Cardiac septum (tissue), 1 donor: Measurements from ENCODE around the gene PICK1. TPM values are rescaled to one million over a fixed set of nuclear protein-coding genes. Genes with fewer than 3 reads are reported as not detected.
"Not testable (repeated sequence)": the region's sequence is repeated elsewhere in the genome, so short reads cannot be mapped to it uniquely, and the experiment has no call there.

Experiments used
- DNase-seq: peaks from one replicate; pipeline ENCODE4 v3.0.0-alpha.2; 2020; ENCODE audit warnings: low spot score
- intact Hi-C: fragments of 100-400 bp; cut with DNase I; formaldehyde crosslinking; loops from one replicate; pipeline ENCODE4 v1.14.0; 2022
- total RNA-seq: library from RNA; stranded (reverse); fragmentation: NEBNext Ultra II Directional; extraction: Animal tissue kit (Norgen Biotek cat#: 25700); gene quantifications from one replicate; pipeline ENCODE4 v1.2.1, GENCODE V29; 2021
- donor health status: DM: no; HTN: no; CAD: no.

PICK1 gene
- total RNA-seq, 1 donor from 2014 or later, result 19.1 TPM

DNA sequence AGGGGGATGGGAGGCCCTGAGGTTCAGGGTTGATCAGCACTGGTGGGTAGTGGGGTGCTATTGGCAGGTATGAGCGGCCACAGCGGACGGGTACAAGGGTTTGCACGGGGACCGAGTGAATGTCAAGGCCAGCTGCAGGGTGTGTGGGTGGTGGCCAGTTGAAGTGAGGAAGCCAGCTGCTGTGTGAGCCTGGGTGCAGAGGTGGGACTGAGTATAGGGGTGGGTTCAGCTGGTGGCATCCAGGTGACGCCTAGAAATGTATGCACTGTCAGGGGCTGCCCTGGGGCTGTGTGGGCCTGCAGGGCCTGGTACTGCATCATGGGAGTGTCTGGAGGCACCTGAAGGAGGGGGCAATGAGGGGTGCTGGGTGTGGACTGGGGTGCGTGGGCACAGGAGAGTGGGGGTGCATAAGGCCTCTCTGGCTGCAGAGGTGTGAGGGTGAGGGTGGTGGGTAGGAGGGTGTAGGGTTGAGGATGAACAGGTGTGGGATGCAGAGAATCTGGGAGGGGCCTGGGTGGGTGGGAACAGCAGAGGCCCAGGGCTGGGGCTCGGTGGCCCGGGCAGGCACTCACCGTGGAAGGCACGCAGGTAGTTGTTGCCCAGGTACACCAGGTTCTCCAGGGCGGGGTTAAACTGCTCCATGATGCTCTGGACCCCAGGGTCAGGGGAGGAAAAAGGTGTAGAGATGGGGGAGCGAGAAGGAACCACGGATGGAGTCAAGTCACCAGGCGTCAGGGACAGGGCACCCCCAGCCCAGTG is 51.5 kb downstream of the PICK1 start:
- intact Hi-C loops, result no loop called here
- no peak for DNase-seq

- intact Hi-C loops, result loop anchor here (10.0 kb wide), 2 partner anchors 125 to 215 kb away; no protein-coding TSS in a partner anchor
- no peak for DNase-seq
Observed at GRCh38 chr22:38109371-38110001, 52.3 kb downstream of the PICK1 start.

DNA sequence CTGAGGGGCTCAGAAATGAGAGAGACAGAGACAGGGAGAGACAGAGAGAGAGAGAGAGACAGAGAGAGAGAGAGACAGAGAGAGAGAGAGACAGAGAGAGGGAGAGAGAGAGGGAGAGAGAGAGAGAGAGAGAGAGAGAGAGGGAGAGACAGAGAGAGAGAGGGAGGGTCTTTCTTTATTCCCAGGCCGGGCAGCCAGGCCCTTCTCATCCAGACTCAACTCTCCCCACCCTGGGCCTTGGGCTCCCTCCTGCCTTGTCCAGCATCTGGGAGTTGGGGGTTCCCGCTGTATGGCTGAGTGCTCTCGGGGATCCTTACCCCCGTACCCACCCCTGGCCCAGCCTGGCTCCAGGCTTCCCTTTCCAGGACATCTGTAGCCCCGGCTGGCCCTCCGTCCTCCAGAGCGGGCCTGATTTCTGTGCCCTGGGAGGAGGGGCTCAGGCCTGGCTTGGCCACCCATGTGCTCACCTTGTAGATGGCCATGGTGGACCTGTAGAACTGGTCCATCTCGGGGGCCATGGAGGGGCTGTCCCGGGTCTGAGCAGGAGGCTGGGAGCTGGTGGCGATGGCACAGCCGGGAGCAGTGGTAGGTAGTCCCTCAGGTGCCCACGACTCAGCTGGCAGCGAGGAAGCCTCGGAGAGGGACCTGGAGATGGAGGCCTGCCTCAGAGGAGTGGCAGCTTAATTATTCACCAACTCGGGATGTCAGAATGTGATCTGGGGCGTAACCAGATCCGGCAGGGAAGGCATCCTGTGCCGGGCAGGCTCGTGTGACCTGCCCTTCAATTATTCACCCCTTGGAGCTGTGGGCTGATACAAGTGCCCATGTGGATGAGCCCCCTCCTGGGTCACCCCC is 53.0 kb downstream of the PICK1 start, which contains the start of gene BAIAP2L2:
Gene BAIAP2L2 (minus strand): TSS at position 677 of the 855 bp plus-strand sequence. CDS start 159 bp downstream, at position 518.
- intact Hi-C loops, result loop anchor here (10.0 kb wide), 2 partner anchors 125 to 215 kb away; no protein-coding TSS in a partner anchor
- no peak for DNase-seq

GRCh38 chr22:38110863-38111852 is 54.0 kb downstream of the PICK1 start:
- intact Hi-C loops, result loop anchor here (10.0 kb wide), 2 partner anchors 124 to 214 kb away; no protein-coding TSS in a partner anchor
- DNase-seq, result no peak

GRCh38 chr22:38111925-38112355 is 54.7 kb downstream of the PICK1 start:
- DNase-seq, result no peak
- intact Hi-C loops, result loop anchor here (10.0 kb wide), 2 partner anchors 123 to 213 kb away; no protein-coding TSS in a partner anchor

DNA sequence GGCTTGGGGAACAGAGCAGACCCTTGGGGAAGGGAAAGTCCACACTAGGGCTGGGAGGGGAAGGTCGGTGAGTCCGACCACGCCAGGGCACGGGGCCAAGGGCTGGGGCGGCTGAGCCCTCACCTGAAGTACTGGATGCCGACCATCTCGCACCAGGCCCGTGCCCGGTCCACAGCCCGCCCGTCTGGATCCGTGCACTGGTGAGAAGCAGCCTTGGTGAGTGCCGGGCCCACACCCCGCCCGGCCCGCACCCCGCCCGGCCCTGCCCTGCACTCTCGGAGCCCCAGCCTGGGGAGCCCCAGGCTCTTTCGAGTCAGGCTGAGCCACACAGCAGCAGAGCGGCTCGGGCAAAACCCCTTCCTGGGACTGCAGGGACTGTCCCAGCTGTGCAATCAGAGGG is 55.2 kb downstream of the PICK1 start:
- intact Hi-C loops, result loop anchor here (10.0 kb wide), 2 partner anchors 122 to 212 kb away; no protein-coding TSS in a partner anchor
- DNase-seq, result no peak

DNA sequence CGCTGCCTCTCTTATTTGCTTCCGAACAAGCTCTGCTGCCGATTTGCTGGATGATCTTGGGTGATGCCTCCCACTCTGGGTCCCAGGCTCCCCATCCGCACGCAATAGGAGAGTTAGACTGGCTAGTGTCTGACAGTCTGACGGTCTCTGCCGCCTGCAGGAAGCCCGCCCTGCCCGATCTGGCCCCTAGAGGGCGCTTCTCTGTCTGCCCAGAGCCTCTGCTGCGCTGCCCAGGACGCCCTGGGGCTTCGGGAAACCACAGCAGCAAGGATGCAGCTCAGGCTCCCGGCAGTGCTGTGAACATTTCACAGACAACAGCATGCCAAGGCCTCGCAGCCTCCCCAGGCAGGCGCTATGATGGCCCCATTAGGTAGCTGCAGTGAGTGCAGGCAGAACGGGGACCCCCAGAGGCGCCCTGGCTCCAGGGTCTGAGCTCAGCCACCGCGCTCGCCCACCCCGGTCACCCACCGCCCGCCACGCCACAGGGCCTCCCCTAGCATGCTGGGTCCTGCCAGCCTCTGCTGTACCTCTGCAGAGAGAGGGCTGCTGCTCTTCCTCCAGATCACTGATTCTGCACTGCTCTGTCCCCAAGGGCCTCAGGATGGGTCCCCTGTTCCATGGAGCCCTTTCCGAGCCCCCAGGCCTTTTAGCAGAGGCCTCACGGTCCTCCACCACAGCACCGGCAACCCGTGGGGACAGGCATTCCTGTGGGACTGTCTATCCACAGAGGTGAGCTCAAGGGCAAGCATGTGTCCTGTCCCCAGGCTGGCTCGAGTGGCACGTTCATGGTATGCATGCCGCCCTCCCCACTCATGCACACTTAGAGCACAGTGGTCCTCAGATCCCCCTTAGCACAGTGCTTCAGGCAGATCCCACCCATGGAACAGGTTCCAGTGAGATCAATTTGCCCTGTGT is 57.5 kb downstream of the PICK1 start:
- DNase-seq, result peak; percentile 93
- intact Hi-C loops, result loop anchor here (2.0 to 10.0 kb wide), 3 partner anchors 120 to 238 kb away; no protein-coding TSS in a partner anchor

DNA sequence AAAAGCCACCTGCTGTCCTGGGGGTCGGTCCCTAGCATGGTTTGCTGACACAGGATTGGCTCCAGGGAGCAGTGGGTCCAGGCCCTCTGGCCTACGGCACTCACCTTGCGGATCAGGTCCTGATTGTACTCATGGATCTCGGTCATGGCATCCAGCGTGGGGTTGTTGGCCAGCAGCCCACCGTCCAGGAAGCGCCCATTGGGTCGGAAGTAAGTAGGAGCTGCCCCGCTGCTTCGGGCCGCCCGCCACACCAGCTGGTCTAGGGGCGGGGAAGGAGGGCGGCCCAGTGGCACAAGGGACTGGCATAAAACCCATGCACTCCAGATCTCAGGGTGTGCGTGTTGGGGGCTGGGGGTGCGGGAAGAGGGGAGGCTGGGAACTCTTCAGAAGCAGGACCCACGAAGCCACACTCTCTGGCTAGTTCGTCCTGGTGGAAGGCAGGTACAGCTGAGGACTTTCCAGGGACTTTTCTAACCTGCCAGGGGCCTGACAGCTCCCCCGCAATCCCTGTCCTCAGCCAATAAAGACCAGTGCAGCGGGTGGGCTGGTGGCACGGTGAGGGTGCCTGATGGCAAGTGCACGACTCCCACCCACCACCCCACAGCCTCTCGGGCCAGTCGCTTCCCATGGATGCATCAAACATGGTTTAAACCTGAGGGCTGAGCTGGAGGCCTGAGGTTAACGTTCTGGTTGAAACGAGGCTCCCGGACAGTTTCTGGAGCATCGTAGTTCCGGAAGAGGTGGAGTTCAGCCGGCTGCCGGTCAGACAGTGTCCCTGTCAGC is 58.4 kb downstream of the PICK1 start:
- DNase-seq, result no peak
- intact Hi-C loops, result loop anchor here (2.0 to 10.0 kb wide), 3 partner anchors 119 to 237 kb away; no protein-coding TSS in a partner anchor

- not testable (repeated sequence) for DNase-seq
- intact Hi-C loops, result loop anchor here (10.0 kb wide), 2 partner anchors 117 to 207 kb away; no protein-coding TSS in a partner anchor
Observed at GRCh38 chr22:38117556-38117955, 60.4 kb downstream of the PICK1 start.

DNA sequence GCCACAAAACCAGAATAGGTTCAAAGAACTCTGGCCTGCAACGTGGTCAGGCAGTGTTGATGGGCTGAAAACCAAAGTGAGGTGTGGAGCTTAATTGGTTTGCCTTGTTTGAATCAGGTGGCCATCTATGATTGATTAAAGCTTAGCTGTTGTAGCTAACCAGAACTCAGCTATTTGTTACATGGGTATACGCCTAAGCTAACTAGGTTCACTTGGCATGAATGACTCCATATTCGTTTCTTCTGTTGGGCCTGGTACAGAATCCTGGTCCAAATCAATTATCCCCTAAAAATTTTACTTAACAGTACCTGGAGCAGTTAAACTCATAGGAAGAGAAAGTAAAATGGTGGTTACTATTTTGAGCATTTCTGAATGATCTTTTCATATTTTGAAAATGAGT is 61.0 kb downstream of the PICK1 start:
- intact Hi-C loops, result loop anchor here (10.0 kb wide), 2 partner anchors 117 to 207 kb away; no protein-coding TSS in a partner anchor
- no peak for DNase-seq

DNA sequence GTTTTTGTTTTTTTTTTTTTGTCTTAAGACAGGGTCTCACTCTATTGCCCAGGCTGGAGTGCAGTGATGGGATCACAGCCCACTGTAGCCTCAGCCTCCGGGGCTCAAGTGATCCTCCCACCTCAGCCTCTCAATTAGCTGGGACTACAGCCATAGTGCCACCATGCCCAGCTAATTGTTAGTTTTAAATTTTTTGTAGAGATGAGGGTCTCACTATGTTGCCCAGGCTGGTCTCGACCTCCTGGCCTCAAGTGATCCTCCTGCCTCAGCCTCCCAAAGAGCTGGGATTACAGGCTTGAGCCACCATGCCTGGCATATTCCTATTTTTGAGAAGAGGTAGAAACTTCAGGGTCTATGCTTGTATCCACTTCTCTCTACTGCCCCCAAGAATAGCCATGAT is 61.5 kb downstream of the PICK1 start:
- intact Hi-C loops, result loop anchor here (10.0 kb wide), 2 partner anchors 116 to 206 kb away; no protein-coding TSS in a partner anchor
- not testable (repeated sequence) for DNase-seq

GRCh38 chr22:38120359-38121110 is 63.3 kb downstream of the PICK1 start:
- no peak for DNase-seq
- intact Hi-C loops, result no loop called here

DNA sequence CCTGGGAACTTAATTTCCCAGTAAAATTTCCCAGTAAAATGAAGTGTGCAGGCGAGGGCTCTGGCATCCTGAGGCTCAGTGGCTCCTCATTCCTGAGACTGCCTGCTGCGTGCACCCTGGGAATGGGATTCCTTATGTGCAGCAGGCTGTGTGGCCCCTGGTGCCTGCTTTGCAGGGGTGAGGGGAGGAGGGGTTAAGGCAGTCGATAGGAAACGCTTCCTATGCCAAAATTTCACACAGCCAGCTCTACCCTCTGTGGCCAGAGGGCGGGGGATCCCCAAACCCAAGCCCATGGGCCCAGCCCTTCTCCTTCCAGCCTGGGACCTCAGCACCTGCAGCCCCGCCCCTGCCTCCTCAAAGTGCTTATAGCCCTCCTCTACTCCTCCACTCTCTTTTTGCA is 65.4 kb downstream of the PICK1 start:
- intact Hi-C loops, result no loop called here
- no peak for DNase-seq

DNA sequence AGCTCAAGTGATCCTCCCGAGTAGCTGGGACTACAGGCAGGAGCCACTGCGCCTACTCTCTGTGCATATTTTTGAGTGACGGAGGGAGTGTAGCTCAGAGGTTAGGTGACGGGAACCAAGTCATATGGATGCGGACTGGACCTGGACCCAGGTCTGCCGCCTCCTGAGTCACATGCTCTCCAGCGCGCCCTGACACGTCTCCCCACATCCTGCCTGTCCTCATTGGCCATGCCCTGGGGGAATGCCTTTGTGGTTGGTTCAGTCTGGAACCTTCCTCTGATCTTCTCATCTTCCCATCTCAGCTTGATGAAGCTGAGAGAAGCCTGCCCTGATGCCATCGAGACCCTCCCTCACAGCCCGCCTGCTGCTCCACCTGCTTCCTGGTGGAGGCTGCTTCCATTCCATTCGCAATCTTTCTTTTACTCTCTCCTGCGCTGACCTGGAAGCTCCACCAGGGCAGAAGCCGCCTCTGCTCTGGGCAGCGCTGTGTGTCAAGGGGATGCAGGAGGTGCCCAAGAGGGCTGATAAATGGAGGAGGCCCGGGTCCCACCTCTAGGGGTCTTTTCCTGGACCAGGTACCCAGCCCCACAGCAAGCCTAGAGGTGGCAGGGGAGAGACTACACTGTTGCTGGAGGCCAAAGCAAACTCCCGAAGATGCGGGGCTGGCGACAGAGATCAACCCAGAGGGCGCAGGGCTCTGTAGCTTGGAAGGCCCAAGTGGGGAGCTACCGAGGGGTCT is 67.2 kb downstream of the PICK1 start:
- no peak for DNase-seq
- intact Hi-C loops, result no loop called here

DNA sequence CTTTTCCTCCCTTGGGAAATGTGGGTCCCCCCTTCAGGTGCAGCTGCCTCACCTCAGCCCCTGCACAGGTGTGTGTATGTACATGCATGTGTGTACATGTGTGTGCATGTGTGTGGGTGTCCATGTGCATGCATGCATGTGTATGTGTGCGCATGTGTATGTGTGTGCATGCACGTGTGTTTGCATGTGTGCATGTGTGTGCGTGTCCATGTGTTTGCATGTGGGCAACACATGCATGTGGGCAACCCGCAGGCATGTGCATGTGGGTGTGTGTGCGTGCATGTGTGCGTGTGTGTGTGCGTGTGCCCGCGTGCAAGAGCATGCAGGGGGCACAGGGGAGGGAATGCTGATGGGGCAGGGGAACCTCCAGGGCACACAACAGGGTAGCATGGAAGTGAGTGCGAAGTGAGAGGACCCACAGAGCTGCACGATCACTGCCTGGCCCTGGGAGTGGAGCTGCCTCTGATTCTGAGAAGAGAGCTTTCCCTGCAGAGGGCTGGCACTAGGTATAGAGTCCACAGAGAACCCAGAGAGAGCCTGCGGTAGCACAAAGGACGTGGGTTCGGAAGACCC is 67.9 kb downstream of the PICK1 start:
- DNase-seq, result no peak
- intact Hi-C loops, result no loop called here
